Testis (tissue), 3 donors: ENCODE results near the gene LST1. TPM values are rescaled to one million over a fixed set of nuclear protein-coding genes. Genes with fewer than 3 reads are reported as not detected.
"Not testable (repeated sequence)": the region's sequence is repeated elsewhere in the genome, so short reads cannot be mapped to it uniquely, and the experiment has no call there.

Experiments
- DNase-seq: peaks from one replicate; pipeline ENCODE4 v3.0.0-alpha.2; 2019
- H3K27ac ChIP-seq, 2 donors: fragments of 200-600 bp; sonication (generic); one replicate each; pipeline ENCODE4 v1.5.1; 2019
- H3K27me3 ChIP-seq: fragments of 200-600 bp; sonication (generic); one replicate; pipeline ENCODE4 v1.5.1; 2019
- H3K36me3 ChIP-seq: fragments of 200-600 bp; sonication (generic); one replicate; pipeline ENCODE4 v1.5.1; 2017; ENCODE audit warnings: low read depth; ENCODE audit errors: missing control alignments
- H3K4me1 ChIP-seq: fragments of 200-600 bp; sonication (generic); one replicate; pipeline ENCODE4 v1.5.1; 2019
- H3K4me3 ChIP-seq, 2 donors: fragments of 200-600 bp; sonication (generic); one replicate each; pipeline ENCODE4 v1.5.1; 2017 to 2019
- H3K9me3 ChIP-seq: fragments of 200-600 bp; sonication (generic); one replicate; pipeline ENCODE4 v1.5.1; 2017
- POLR2A ChIP-seq: fragments of 450-650 bp; IDR thresholded peaks from one replicate; pipeline ENCODE4 v1.6.1; 2017; ENCODE audit warnings: antibody characterized with exemption, mild to moderate bottlenecking, moderate library complexity
- WGBS, 2 donors: methylation state at CpG; one replicate each; pipeline ENCODE4 v1.1.5; 2018; 5-methylcytosine and 5-hydroxymethylcytosine counted together
- intact Hi-C: fragments of 100-400 bp; cut with DNase I; formaldehyde crosslinking; loops from one replicate; pipeline ENCODE4 v1.15.1; 2023; ENCODE audit warnings: low total_unique reads
- polyA plus RNA-seq: library from polyadenylated mRNA; stranded (reverse); fragments of 350-450 nt; fragmentation: Illumina TruSeq; extraction: RNeasy Lipid Tissue Mini Kit (QIAGEN cat#74804); gene quantifications from one replicate; pipeline ENCODE4 v1.2.3, GENCODE V29; 2014; ENCODE audit warnings: low read depth, low replicate concordance; ENCODE audit not compliant: insufficient read depth
- total RNA-seq, 2 donors: library from RNA; depleted of rRNA; stranded (reverse); fragments of >200 nt; gene quantifications; one replicate each; pipeline ENCODE4 v1.2.3, GENCODE V29; 2016
- TF ChIP-seq, protein P1 (sequence below), 3 experiments: fragments of 450-650 bp in 2 of 3; fragments of 200-600 bp in 1 of 3; sonication (generic) in 1 of 3; IDR thresholded peaks; one replicate each; pipeline ENCODE4 v1.5.1; 2016 to 2019; ENCODE audit warnings: antibody characterized with exemption in 3 of 3, mild to moderate bottlenecking in 2 of 3, moderate library complexity in 1 of 3

The LST1 gene
- total and polyA plus RNA-seq, 3 donors from 2014 or later = 0.71 to 13.0 (median 1.2) TPM

DNA sequence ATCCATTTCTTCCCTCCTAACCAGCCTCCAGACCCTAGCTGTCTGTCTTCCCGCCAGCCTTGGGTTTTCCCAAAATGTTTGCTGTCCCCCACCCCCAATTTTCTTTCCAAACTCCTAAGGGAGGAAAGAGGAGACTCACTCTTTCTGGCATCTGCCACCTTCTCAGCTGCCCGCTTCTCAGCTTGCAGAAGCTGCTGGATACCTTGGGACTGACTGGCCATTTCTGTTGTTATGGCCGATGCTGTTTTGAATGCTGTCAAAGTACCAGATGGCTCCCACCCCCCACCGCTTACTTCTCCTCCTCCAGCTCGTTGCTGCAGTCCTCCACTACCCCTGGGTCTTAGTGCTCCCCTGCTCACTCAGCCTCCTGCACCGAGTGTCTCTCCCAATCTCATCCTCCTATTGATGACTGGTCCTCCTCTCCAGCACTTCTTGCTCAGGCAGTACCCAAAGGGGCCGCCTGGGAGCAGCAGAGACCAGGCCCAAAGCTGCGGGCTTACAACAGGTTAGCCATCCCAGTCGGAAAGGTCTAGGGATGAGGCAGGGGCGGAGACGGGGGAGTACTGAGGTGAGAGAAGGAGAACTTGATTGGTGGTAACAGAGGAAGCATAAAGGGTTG lies 39.6 kb upstream of the LST1 start, which contains the start of gene ATP6V1G2:
Gene ATP6V1G2 (minus strand): TSS at position 270 of the 619 bp plus-strand sequence. CDS start 49 bp downstream, at position 221.
- Histone ChIP-seq H3K4me1 (peaks cover 23% of the 10 kb centered on the region), H3K27me3 (no peaks in the 10 kb centered on the region), H3K27ac (peak within 1 kb of the TSS; percentile 78 to 80), H3K4me3 (peak within 1 kb of the TSS; percentile 44 to 56), H3K9me3 (no peaks in the 10 kb centered on the region), H3K36me3 (no peaks in the 10 kb centered on the region)
- peak; percentile 94 for DNase-seq
- intact Hi-C loops = loop anchor here (10.0 kb wide), 1 partner anchor 48 kb away; the partner anchor contains the start of gene NCR3
- 3 to 7% methylated on average over 11 of the region's 11 CpGs for WGBS, 2 donors
- TF ChIP-seq, protein P1, sequence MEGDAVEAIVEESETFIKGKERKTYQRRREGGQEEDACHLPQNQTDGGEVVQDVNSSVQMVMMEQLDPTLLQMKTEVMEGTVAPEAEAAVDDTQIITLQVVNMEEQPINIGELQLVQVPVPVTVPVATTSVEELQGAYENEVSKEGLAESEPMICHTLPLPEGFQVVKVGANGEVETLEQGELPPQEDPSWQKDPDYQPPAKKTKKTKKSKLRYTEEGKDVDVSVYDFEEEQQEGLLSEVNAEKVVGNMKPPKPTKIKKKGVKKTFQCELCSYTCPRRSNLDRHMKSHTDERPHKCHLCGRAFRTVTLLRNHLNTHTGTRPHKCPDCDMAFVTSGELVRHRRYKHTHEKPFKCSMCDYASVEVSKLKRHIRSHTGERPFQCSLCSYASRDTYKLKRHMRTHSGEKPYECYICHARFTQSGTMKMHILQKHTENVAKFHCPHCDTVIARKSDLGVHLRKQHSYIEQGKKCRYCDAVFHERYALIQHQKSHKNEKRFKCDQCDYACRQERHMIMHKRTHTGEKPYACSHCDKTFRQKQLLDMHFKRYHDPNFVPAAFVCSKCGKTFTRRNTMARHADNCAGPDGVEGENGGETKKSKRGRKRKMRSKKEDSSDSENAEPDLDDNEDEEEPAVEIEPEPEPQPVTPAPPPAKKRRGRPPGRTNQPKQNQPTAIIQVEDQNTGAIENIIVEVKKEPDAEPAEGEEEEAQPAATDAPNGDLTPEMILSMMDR (IDR thresholded peaks at IDR 0.05) = peak; percentile 91 to 97 (median 92)
- no peak for TF ChIP-seq POLR2A

DNA sequence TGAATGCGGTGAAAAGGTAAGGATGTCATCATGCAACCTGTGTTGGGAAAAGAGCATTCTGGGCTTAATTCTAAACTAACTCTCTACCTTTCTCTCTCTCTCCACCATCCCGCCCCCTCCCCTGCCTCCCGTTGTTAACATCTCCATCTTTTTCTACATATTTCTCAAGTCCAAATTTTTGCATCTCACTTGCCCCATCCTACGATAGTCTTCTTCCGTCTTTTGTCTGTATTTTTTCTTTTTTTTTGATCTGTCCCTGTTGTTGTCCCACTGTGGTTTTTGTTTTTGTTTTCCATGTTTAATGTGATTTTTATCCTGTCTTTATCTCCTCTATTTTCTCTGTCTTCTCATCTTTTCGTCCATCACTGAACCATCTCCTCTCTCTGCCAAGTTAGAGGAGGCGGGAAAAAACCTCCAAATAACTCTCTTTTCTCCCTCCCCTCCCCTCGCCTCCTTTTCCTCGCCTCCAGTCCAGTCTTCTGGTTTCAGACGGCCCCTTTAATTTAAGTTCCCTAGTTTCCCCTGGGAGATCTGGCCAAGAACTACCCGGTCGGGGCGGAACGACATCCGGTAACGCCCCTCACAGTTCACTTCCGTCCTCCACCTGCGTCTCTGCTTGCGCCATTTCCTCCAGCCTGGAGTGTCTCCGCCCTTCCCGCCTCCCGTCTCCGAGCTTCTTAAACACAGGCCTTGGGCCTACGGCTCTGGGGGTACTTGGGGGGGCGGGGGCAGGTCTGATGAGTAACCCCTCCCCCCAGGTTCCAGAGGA lies 38.9 kb upstream of the LST1 start, which contains the start of gene NFKBIL1:
Gene NFKBIL1 (plus strand): TSS at position 651 of the 769 bp plus-strand sequence. CDS start 87 bp downstream, at position 738.
- 0 to 1% methylated on average over 25 of the region's 25 CpGs for WGBS, 2 donors
- no peaks in the 10 kb centered on the region for H3K27me3 ChIP-seq
- peaks cover 23% of the 10 kb centered on the region for H3K4me1 ChIP-seq

DNA sequence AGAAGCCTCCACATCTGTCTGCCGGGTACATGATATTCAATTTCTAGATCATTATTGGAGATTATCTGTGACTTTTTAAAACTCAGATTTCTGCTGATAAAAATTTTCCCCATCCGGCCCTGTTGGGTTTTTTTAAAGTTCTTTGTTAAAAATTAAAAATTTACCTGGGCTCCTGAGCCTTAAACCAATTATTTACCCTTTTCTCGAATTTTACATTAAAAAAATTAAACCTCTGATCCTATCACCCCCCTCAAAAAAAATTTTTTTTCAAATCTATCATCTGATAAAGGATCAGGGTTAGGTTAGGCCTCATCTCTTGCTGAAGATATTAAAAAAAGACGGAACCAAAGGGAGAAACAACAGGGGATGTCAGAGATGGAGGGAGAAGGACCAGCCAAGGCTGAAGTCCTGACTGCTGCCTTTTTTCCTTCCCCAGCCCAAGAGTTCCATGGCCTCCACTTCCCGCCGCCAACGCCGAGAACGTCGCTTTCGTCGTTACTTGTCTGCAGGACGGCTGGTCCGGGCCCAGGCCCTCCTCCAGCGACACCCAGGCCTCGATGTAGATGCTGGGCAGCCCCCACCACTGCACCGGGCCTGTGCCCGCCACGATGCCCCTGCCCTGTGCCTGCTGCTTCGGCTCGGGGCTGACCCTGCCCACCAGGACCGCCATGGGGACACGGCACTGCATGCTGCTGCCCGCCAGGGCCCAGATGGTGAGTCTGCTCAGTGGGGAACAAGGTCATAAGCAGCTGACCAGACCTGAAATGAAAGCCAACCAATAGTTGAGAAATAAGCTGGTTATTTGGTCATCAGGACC lies 38.1 kb upstream of the LST1 start:
- peak overlapping the region; percentile 78 to 80 for H3K27ac ChIP-seq
- no peaks in the 10 kb centered on the region for H3K27me3 ChIP-seq
- peak overlapping the region; percentile 44 to 56 for H3K4me3 ChIP-seq
- 60 to 66% methylated on average over 18 to 24 of the region's 24 CpGs for WGBS, 2 donors
- no peak for DNase-seq
- H3K36me3 ChIP-seq = no peaks in the 10 kb centered on the region
- intact Hi-C loops = loop anchor here (10.0 kb wide), 1 partner anchor 47 kb away; the partner anchor contains the start of gene NCR3
- TF ChIP-seq, protein P1 (IDR thresholded peaks at IDR 0.05) = no peak
- no peak for TF ChIP-seq POLR2A
- peaks cover 18% of the 10 kb centered on the region for H3K4me1 ChIP-seq
- no peaks in the 10 kb centered on the region for H3K9me3 ChIP-seq

More for the DNA sequence above, 38.9 kb upstream of the LST1 start, which contains the start of gene NFKBIL1:
- Histone ChIP-seq H3K4me3 (peak within 1 kb of the TSS; percentile 44 to 56), H3K36me3 (no peaks in the 10 kb centered on the region), H3K9me3 (no peaks in the 10 kb centered on the region), H3K27ac (peak within 1 kb of the TSS; percentile 78 to 80)
- intact Hi-C loops = loop anchor here (10.0 kb wide), 1 partner anchor 48 kb away; the partner anchor contains the start of gene NCR3
- TF ChIP-seq, protein P1 (IDR thresholded peaks at IDR 0.05) = no peak
- TF ChIP-seq POLR2A = no peak
- peak; percentile 99 for DNase-seq

DNA sequence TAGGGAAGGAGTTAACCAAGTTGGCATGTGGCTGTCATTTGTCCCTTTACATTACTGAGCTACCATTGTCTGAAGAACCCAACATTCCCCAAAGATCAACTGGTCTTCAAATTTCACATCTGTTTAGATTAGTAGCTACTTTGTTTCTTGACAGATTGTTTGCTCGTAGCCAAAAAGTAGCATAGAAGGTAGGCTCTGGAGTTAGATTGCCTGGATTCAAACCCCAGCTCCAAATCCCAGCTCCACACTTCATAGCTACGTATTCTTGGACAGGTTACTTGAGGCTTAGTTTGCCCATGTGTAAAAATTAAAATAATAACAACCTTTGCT lies 37.6 kb upstream of the LST1 start:
- TF ChIP-seq, protein P1 (IDR thresholded peaks at IDR 0.05) = no peak
- TF ChIP-seq POLR2A = no peak
- Histone ChIP-seq H3K36me3 (no peaks in the 10 kb centered on the region), H3K4me1 (peaks cover 16% of the 10 kb centered on the region), H3K27me3 (no peaks in the 10 kb centered on the region), H3K9me3 (no peaks in the 10 kb centered on the region), H3K27ac (peak overlapping the region; percentile 78 to 80), H3K4me3 (peak overlapping the region in 1 of 2 donors; percentile 56)
- no peak for DNase-seq
- intact Hi-C loops = loop anchor here (10.0 kb wide), 1 partner anchor 46 kb away; the partner anchor contains the start of gene NCR3
- 63 to 66% methylated on average over 2 of the region's 2 CpGs for WGBS, 2 donors

DNA sequence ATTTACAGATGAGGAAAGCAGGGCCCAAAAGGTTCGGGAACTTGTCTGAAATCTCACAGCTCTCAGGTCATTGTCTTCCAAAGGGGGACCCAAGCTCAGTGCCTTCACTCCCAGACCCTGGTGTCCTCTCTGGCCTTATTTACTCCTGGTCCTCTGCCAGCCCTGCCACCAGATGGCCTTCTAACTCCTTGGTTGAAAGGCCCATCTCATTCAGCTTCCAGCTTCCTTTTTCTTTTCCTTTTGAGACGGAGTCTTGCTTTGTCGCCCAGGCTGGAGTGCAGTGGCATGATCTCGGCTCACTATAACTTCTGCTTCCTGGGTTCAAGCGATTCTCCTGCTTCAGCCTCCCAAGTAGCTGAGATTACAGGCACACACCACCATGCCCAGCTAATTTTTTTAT lies 34.7 kb upstream of the LST1 start:
- H3K9me3 ChIP-seq, intact Hi-C loops, H3K36me3 ChIP-seq, H3K27me3 ChIP-seq, H3K4me3 ChIP-seq, H3K27ac ChIP-seq: not testable (repeated sequence)
- peaks cover 13% of the 10 kb centered on the region for H3K4me1 ChIP-seq
- WGBS, 2 donors = 63 to 80% methylated on average over 5 of the region's 5 CpGs
- peak; percentile 50 for DNase-seq
